ENCODE results near the gene LRRC8A. TPM values are rescaled to one million over a fixed set of nuclear protein-coding genes. Genes with fewer than 3 reads are reported as not detected.

LRRC8A gene
- total and polyA plus RNA-seq, 2 of the 13 experiments (the other 11 are each of a cell fraction or from before 2014, with no cell fraction given) = 16.1 to 40.6 TPM

DNA sequence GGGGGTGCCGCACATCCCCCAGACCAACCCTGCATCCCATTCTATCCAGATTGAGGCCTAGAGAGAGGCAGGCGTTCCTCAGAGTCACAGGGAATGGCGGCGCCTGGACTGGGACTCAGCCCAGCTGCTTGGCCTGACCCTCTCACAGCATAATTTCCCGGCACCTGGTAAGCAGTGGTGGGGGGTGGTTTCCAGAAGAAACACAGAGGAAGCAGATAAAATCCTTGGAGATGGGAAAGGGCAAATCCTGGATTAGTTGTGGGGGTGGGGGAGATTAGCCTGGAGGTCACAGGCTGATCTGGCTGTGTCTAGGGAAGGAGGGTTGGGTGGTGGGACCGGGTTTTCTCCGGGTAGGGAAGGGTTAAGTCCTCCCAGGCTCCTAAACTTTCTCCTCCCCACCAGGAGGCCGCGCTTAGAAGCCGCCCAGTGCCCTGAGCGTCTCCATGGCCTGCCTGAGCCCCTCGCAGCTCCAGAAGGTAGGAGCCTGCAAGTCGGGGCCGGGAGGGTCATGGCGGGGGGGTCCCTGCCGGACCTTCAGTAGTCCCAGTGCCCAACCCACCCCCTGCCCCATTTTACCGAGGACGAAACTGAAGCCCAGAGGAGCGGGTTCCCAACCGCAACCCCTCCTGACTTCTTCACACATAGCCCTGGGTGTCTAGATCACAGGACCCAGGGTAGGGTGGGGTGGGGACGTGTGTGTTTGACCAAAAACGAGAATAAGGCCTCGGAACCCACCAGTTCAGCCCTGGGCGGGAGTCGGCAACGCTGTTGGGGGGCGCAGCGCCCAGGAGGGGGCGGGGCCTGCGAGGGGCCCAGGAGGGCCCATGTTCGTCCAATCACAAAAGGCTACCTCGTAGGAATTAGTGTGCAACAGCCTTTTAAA lies 40.2 kb downstream of the LRRC8A start (continued):
- TF ChIP-seq, protein P1, sequence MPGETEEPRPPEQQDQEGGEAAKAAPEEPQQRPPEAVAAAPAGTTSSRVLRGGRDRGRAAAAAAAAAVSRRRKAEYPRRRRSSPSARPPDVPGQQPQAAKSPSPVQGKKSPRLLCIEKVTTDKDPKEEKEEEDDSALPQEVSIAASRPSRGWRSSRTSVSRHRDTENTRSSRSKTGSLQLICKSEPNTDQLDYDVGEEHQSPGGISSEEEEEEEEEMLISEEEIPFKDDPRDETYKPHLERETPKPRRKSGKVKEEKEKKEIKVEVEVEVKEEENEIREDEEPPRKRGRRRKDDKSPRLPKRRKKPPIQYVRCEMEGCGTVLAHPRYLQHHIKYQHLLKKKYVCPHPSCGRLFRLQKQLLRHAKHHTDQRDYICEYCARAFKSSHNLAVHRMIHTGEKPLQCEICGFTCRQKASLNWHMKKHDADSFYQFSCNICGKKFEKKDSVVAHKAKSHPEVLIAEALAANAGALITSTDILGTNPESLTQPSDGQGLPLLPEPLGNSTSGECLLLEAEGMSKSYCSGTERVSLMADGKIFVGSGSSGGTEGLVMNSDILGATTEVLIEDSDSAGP (CRISPR knock-in tag; IDR thresholded peaks at IDR 0.05; ENCODE audit: borderline replicate concordance) = peak; percentile 56; the same call in 1 of the 2 replicates
- TF ChIP-seq ZNF619 (CRISPR knock-in tag; IDR thresholded peaks at IDR 0.05) (no peak), PHF8 (CRISPR knock-in tag; IDR thresholded peaks at IDR 0.05) (peak; percentile 58; the same call in 1 of the 2 replicates), YY1 (IDR thresholded peaks at IDR 0.05; ENCODE audit: insufficient read depth, insufficient replicate concordance, low read depth, low read length) (peak; percentile 28), ZSCAN9 (CRISPR knock-in tag; IDR thresholded peaks at IDR 0.05; ENCODE audit: borderline replicate concordance) (0 out of 2 replicates have a peak, but pooled peaks have one; percentile 10), ZHX2 (IDR thresholded peaks at IDR 0.05; ENCODE audit: low read depth) (0 out of 2 replicates have a peak, but pooled peaks have one; percentile 32), ZHX2 (CRISPR knock-in tag; IDR thresholded peaks at IDR 0.05; ENCODE audit: borderline replicate concordance) (no peak), ZNF652 (CRISPR knock-in tag; IDR thresholded peaks at IDR 0.05; ENCODE audit: borderline replicate concordance, low read depth) (peak; percentile 98), MYC (CRISPR knock-in tag; IDR thresholded peaks at IDR 0.05; ENCODE audit: borderline replicate concordance) (0 out of 2 replicates have a peak, but pooled peaks have one; percentile 52), KLF6 (CRISPR knock-in tag; IDR thresholded peaks at IDR 0.05) (no peak), PHF21A (CRISPR knock-in tag; IDR thresholded peaks at IDR 0.05) (peak; percentile 60; the same call in 1 of the 2 replicates), KAT7 (CRISPR knock-in tag; IDR thresholded peaks at IDR 0.05; ENCODE audit: borderline replicate concordance) (0 out of 2 replicates have a peak, but pooled peaks have one; percentile 55), CREB3 (CRISPR knock-in tag; IDR thresholded peaks at IDR 0.05) (no peak)
- TF ChIP-seq, protein P2, sequence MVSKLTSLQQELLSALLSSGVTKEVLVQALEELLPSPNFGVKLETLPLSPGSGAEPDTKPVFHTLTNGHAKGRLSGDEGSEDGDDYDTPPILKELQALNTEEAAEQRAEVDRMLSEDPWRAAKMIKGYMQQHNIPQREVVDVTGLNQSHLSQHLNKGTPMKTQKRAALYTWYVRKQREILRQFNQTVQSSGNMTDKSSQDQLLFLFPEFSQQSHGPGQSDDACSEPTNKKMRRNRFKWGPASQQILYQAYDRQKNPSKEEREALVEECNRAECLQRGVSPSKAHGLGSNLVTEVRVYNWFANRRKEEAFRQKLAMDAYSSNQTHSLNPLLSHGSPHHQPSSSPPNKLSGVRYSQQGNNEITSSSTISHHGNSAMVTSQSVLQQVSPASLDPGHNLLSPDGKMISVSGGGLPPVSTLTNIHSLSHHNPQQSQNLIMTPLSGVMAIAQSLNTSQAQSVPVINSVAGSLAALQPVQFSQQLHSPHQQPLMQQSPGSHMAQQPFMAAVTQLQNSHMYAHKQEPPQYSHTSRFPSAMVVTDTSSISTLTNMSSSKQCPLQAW (CRISPR knock-in tag; IDR thresholded peaks at IDR 0.05) = peak; percentile 9; the same call in 1 of the 2 replicates
- TF ChIP-seq, protein P3, sequence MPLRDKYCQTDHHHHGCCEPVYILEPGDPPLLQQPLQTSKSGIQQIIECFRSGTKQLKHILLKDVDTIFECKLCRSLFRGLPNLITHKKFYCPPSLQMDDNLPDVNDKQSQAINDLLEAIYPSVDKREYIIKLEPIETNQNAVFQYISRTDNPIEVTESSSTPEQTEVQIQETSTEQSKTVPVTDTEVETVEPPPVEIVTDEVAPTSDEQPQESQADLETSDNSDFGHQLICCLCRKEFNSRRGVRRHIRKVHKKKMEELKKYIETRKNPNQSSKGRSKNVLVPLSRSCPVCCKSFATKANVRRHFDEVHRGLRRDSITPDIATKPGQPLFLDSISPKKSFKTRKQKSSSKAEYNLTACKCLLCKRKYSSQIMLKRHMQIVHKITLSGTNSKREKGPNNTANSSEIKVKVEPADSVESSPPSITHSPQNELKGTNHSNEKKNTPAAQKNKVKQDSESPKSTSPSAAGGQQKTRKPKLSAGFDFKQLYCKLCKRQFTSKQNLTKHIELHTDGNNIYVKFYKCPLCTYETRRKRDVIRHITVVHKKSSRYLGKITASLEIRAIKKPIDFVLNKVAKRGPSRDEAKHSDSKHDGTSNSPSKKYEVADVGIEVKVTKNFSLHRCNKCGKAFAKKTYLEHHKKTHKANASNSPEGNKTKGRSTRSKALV (CRISPR knock-in tag; IDR thresholded peaks at IDR 0.05) = peak; percentile 46; the same call in 1 of the 2 replicates
